H1 (cell line): ENCODE data around the gene DOC2A. TPM values are rescaled to one million over a fixed set of nuclear protein-coding genes. Genes with fewer than 3 reads are reported as not detected.

Experiments used
- CTCF ChIA-PET: fragments of 300-600 bp; sonication (Branson Sonifier 250); formaldehyde crosslinking; loops from one replicate; lab custom pipeline; 2021; ENCODE audit not compliant: partially characterized antibody; lab: Charles Lee
- POLR2A ChIA-PET: fragments of 300-600 bp; sonication (Branson Sonifier 250); formaldehyde crosslinking; loops from one replicate; lab custom pipeline; 2021; ENCODE audit warnings: inconsistent platforms; ENCODE audit not compliant: partially characterized antibody; lab: Charles Lee
- DNase-seq, 2 experiments: peaks; one replicate each; pipeline versions ENCODE4 v3.0.0 to v3.0.0-alpha.2; 2010 to 2022; ENCODE audit warnings: low spot score in 2 of 2, low read depth in 1 of 2, mixed read lengths in 1 of 2
- FAIRE-seq: peaks from 2 replicates; lab custom pipeline; 2011; peaks lifted over from hg19 to GRCh38; lab: Jason Lieb, UNC
- H2AFZ ChIP-seq: 2 replicates; pipeline ENCODE4 v1.8.1; 2012; ENCODE audit warnings: low read length, inconsistent platforms
- H2AK5ac ChIP-seq: 2 replicates; pipeline ENCODE4 v1.6.1; 2013; ENCODE audit warnings: low read depth, low read length
- H2BK120ac ChIP-seq: replicated peaks from 2 replicates; pipeline ENCODE3; 2013; ENCODE audit warnings: low read depth, low read length, inconsistent platforms
- H2BK12ac ChIP-seq: 2 replicates; pipeline ENCODE4 v1.6.1; 2013; ENCODE audit warnings: low read depth, low read length
- H2BK15ac ChIP-seq: 2 replicates; pipeline ENCODE4 v1.6.1; 2013; ENCODE audit warnings: low read length
- H2BK20ac ChIP-seq: 2 replicates; pipeline ENCODE4 v1.6.1; 2013; ENCODE audit warnings: low read length
- H2BK5ac ChIP-seq: 2 replicates; pipeline ENCODE4 v1.6.1; 2013; ENCODE audit warnings: low read depth, low read length
- H3K14ac ChIP-seq: 2 replicates; pipeline ENCODE4 v1.6.1; 2013; ENCODE audit warnings: inconsistent platforms; ENCODE audit not compliant: insufficient read length
- H3K18ac ChIP-seq: 2 replicates; pipeline ENCODE4 v1.6.1; 2013; ENCODE audit warnings: low read length; ENCODE audit errors: extremely low read depth
- H3K23ac ChIP-seq: 2 replicates; pipeline ENCODE4 v1.6.1; 2013; ENCODE audit warnings: inconsistent platforms; ENCODE audit not compliant: insufficient read length
- H3K23me2 ChIP-seq: 2 replicates; pipeline ENCODE4 v1.6.1; 2013; ENCODE audit warnings: low read depth, low read length
- H3K27ac ChIP-seq: 2 replicates; pipeline ENCODE4 v1.6.1; 2011; ENCODE audit warnings: low read depth, low read length, inconsistent platforms
- H3K27me3 ChIP-seq, 4 experiments: replicated peaks in 1 of 4; 1 replicate in 1 of 4; 2 replicates in 3 of 4; pipeline versions ENCODE4 v1.6.1 to v1.8.1; 2011 to 2013; ENCODE audit warnings: low read length in 3 of 4, mild to moderate bottlenecking in 3 of 4, inconsistent platforms in 2 of 4, mixed read lengths in 2 of 4, moderate library complexity in 1 of 4; ENCODE audit not compliant: control insufficient read depth in 3 of 4, insufficient read depth in 3 of 4; ENCODE audit errors: extremely low read depth in 1 of 4
- H3K36me3 ChIP-seq, 4 experiments: 2 replicates each; pipeline versions ENCODE4 v1.6.1 to v1.8.1; 2011 to 2013; ENCODE audit warnings: mild to moderate bottlenecking in 4 of 4, low read length in 3 of 4, moderate library complexity in 2 of 4, control low read depth in 1 of 4, inconsistent platforms in 1 of 4; ENCODE audit not compliant: insufficient read depth in 4 of 4, control insufficient read depth in 2 of 4
- H3K4ac ChIP-seq: replicated peaks from 2 replicates; pipeline ENCODE3; 2013; ENCODE audit warnings: low read length, low read depth, mixed read lengths, inconsistent platforms; ENCODE audit not compliant: insufficient read length
- H3K4me1 ChIP-seq, 4 experiments: replicated peaks in 1 of 4; 1 replicate in 1 of 4; 2 replicates in 3 of 4; pipeline versions ENCODE4 v1.6.1 to v1.8.1; 2011 to 2013; ENCODE audit warnings: low read length in 3 of 4, inconsistent platforms in 2 of 4, mixed read lengths in 1 of 4; ENCODE audit not compliant: insufficient read depth in 4 of 4, control insufficient read depth in 3 of 4
- H3K4me2 ChIP-seq, 2 experiments: 2 replicates each; pipeline versions ENCODE4 v1.6.1 to v1.8.1; 2011 to 2013; ENCODE audit warnings: low read depth in 2 of 2, low read length in 2 of 2, control low read depth in 1 of 2, inconsistent platforms in 1 of 2, mild to moderate bottlenecking in 1 of 2; ENCODE audit not compliant: insufficient read depth in 1 of 2
- H3K4me3 ChIP-seq, 4 experiments: fragments of 200-600, 300-600 bp in 1 of 4; sonication (generic), shearing (Covaris generic), sonication (Bioruptor Twin) in 1 of 4; 2 replicates each; pipeline versions ENCODE4 v1.5.1 to v1.8.1; 2011 to 2016; ENCODE audit warnings: low read length in 4 of 4, low read depth in 3 of 4, control low read depth in 2 of 4, inconsistent platforms in 2 of 4, mild to moderate bottlenecking in 2 of 4, mixed read lengths in 1 of 4, moderate library complexity in 1 of 4; ENCODE audit not compliant: insufficient read depth in 2 of 4; ENCODE audit errors: extremely low read depth in 1 of 4
- H3K56ac ChIP-seq: replicated peaks from 2 replicates; pipeline ENCODE3; 2013; ENCODE audit warnings: low read depth, mild to moderate bottlenecking, mixed read lengths, low read length, inconsistent platforms; ENCODE audit not compliant: insufficient read length
- H3K79me1 ChIP-seq: 2 replicates; pipeline ENCODE4 v1.6.1; 2013; ENCODE audit warnings: low read depth, low read length, control low read depth
- H3K79me2 ChIP-seq, 2 experiments: 2 replicates each; pipeline versions ENCODE4 v1.6.1 to v1.8.1; 2012 to 2013; ENCODE audit warnings: low read length in 2 of 2, mild to moderate bottlenecking in 2 of 2, inconsistent platforms in 1 of 2; ENCODE audit not compliant: insufficient read depth in 2 of 2, control insufficient read depth in 1 of 2
- H3K9ac ChIP-seq, 4 experiments: replicated peaks in 1 of 4; 1 replicate in 1 of 4; 2 replicates in 3 of 4; pipeline versions ENCODE4 v1.6.1 to v1.8.1; 2011 to 2013; ENCODE audit warnings: low read depth in 3 of 4, low read length in 3 of 4, control low read depth in 2 of 4, mild to moderate bottlenecking in 2 of 4, moderate library complexity in 2 of 4, inconsistent platforms in 1 of 4; ENCODE audit errors: extremely low read depth in 1 of 4
- H3K9me3 ChIP-seq, 2 experiments: 2 replicates each; pipeline versions ENCODE4 v1.6.1 to v1.8.1; 2012 to 2013; ENCODE audit warnings: mild to moderate bottlenecking in 2 of 2, moderate library complexity in 2 of 2, control low read depth in 1 of 2, inconsistent platforms in 1 of 2, low read depth in 1 of 2, low read length in 1 of 2, mixed read lengths in 1 of 2; ENCODE audit not compliant: insufficient read depth in 2 of 2
- H4K20me1 ChIP-seq, 2 experiments: replicated peaks in 1 of 2; 2 replicates each; pipeline versions ENCODE3 to v1.8.1; 2011 to 2013; ENCODE audit warnings: inconsistent platforms in 2 of 2, low read length in 2 of 2, mild to moderate bottlenecking in 1 of 2; ENCODE audit not compliant: insufficient read depth in 2 of 2, control insufficient read depth in 1 of 2
- H4K5ac ChIP-seq: 2 replicates; pipeline ENCODE4 v1.6.1; 2013; ENCODE audit warnings: low read length, low read depth, mixed read lengths, inconsistent platforms; ENCODE audit not compliant: insufficient read length
- H4K8ac ChIP-seq: 2 replicates; pipeline ENCODE4 v1.8.0; 2013; ENCODE audit warnings: mild to moderate bottlenecking, moderate library complexity, low read length, inconsistent platforms; ENCODE audit not compliant: insufficient read depth; ENCODE audit errors: extremely low read depth
- H4K91ac ChIP-seq: replicated peaks from 2 replicates; pipeline ENCODE3; 2013; ENCODE audit warnings: low read length, mixed read lengths, inconsistent platforms; ENCODE audit not compliant: insufficient read length
- ASH2L ChIP-seq: fragments of 200-600, 300-600 bp; sonication (generic); IDR thresholded peaks from one replicate; pipeline ENCODE4 v1.7.1; 2017; ENCODE audit warnings: low read length
- BACH1 ChIP-seq: IDR thresholded peaks from 2 replicates; pipeline ENCODE4 v1.6.1; 2012; ENCODE audit warnings: low read length, improper control_type of control experiment
- EZH2 ChIP-seq: fragments of 200-600 bp; sonication (generic); IDR thresholded peaks from 2 replicates; pipeline ENCODE4 v1.7.1; 2012; ENCODE audit warnings: low read depth, mild to moderate bottlenecking, moderate library complexity, low read length, inconsistent platforms; ENCODE audit not compliant: severe bottlenecking
- JUN ChIP-seq: IDR thresholded peaks from 2 replicates; pipeline ENCODE4 v1.6.1; 2011; ENCODE audit warnings: low read depth, mild to moderate bottlenecking, improper control_type of control experiment, low read length
- RBBP5 ChIP-seq: IDR thresholded peaks from 2 replicates; pipeline ENCODE4 v1.7.1; 2012; ENCODE audit warnings: low read depth, mild to moderate bottlenecking, inconsistent platforms, low read length, moderate library complexity, borderline replicate concordance
- RXRA ChIP-seq: IDR thresholded peaks from 2 replicates; pipeline ENCODE4 v1.6.1; 2011; ENCODE audit warnings: low read depth, mild to moderate bottlenecking, low read length, moderate library complexity; ENCODE audit not compliant: insufficient read depth
- SIN3A ChIP-seq, 2 experiments: IDR thresholded peaks in 1 of 2; conservative IDR thresholded peaks in 1 of 2; 2 replicates each; pipeline ENCODE4 v1.6.1; 2011 to 2012; ENCODE audit warnings: low read length in 2 of 2, improper control_type of control experiment in 1 of 2, low read depth in 1 of 2, mild to moderate bottlenecking in 1 of 2
- SP4 ChIP-seq: IDR thresholded peaks from 2 replicates; pipeline ENCODE4 v1.6.1; 2012; ENCODE audit warnings: low read length, inconsistent platforms
- WGBS, 2 experiments: shearing (Covaris generic) in 1 of 2; methylation state at CpG; one replicate each; pipeline versions ENCODE4 v1.1.6 to v1.1.7; 2013 to 2015; ENCODE audit warnings: low lambda C conversion rate in 2 of 2, mixed read lengths in 2 of 2, inconsistent platforms in 1 of 2, low coverage in 1 of 2, missing lambda C conversion rate in 1 of 2; ENCODE audit not compliant: insufficient replicate concordance in 2 of 2, insufficient coverage in 1 of 2, insufficient read length in 1 of 2; ENCODE audit errors: extremely low coverage in 1 of 2, missing lambda C conversion rate in 1 of 2; 5-methylcytosine and 5-hydroxymethylcytosine counted together
- polyA plus RNA-seq, 7 experiments: library from polyadenylated mRNA; depleted of rRNA in 3 of 7; stranded (reverse) in 5 of 7; unstranded in 2 of 7; fragments of >200 nt in 5 of 7; fragments of 200-250 nt in 2 of 7; gene quantifications; 1 replicate in 5 of 7; 2 replicates in 1 of 7; 4 replicates in 1 of 7; pipeline versions ENCODE4 v1.2.1 to v1.2.3, GENCODE V29; 2011 to 2013; ENCODE audit warnings: missing spikeins in 2 of 7, mixed read lengths in 2 of 7
- total RNA-seq: library from RNA; stranded (reverse); fragmentation: NEBNext Ultra II Directional; extraction: Animal tissue kit (Norgen Biotek cat#: 25700); gene quantifications from 2 replicates; pipeline ENCODE4 v1.2.1, GENCODE V29; 2021

Gene DOC2A
- total and polyA plus RNA-seq, 2 of the 8 experiments (the other 6 are each of a cell fraction or from before 2014, with no cell fraction given): 13.9 to 20.7 TPM

- Histone ChIP-seq H3K4me3 (peak within 1 kb of the TSS; percentile 46 to 90 (median 55)), H3K9me3 (no peaks in the 10 kb centered on the region), H2BK12ac (peak within 1 kb of the TSS; percentile 75; the same call in 1 of the 2 replicates), H2BK20ac (peak within 1 kb of the TSS; percentile 99), H3K9ac (peak within 1 kb of the TSS in 3 of 4 experiments; percentile 25 to 58 (median 52); a peak in 3 of 7 replicates), H3K23me2 (peaks cover 10% of the 10 kb centered on the region; the same call in 1 of the 2 replicates), H3K36me3 (peaks cover 0 to 4% (median 0%) of the 10 kb centered on the region in 4 experiments; a peak in 2 of 8 replicates), H3K27ac (no peak within 1 kb of the TSS), H2BK15ac (peak within 1 kb of the TSS; percentile 95; the same call in 1 of the 2 replicates), H2BK5ac (peak within 1 kb of the TSS; percentile 56; the same call in 1 of the 2 replicates), H3K18ac (peak within 1 kb of the TSS; percentile 97), H3K4ac (peak within 1 kb of the TSS; percentile 65), H2BK120ac (no peak within 1 kb of the TSS), H3K4me1 (peaks cover 0 to 26% (median 19%) of the 10 kb centered on the region in 4 experiments; a peak in 6 of 7 replicates), H4K8ac (peak within 1 kb of the TSS; percentile 78), H4K5ac (peak within 1 kb of the TSS; percentile 81), H2AK5ac (no peak within 1 kb of the TSS; the same call in 1 of the 2 replicates), H4K91ac (peak within 1 kb of the TSS; percentile 52), H2AFZ (peak within 1 kb of the TSS; percentile 50; the same call in 1 of the 2 replicates), H3K79me1 (peaks cover 5% of the 10 kb centered on the region; the same call in 1 of the 2 replicates), H3K23ac (no peak within 1 kb of the TSS), H3K4me2 (peak within 1 kb of the TSS; percentile 84 to 96), H3K79me2 (no peaks in the 10 kb centered on the region), H3K56ac (no peak within 1 kb of the TSS), H3K14ac (peak within 1 kb of the TSS; percentile 37), H3K27me3 (peaks cover 0 to 14% (median 5%) of the 10 kb centered on the region in 4 experiments; a peak in 2 of 7 replicates), H4K20me1 (peaks cover 12 to 16% of the 10 kb centered on the region in 2 experiments)
- CTCF ChIA-PET: interaction anchor here (0.6 to 3.0 kb wide), 34 partner anchors 8 to 1057 kb away, joined by 3 to 23 read pairs (median 8); partner anchors contain the start of genes ASPHD1, C16orf92, KCTD13 and PAGR1
- FAIRE-seq: no peak
- POLR2A ChIA-PET: interaction anchor here (0.6 to 4.2 kb wide), 20 partner anchors 10 to 331 kb away, joined by 3 to 25 read pairs (median 4); partner anchors contain the start of genes ALDOA, ASPHD1, DOC2A and KIF22
- WGBS, 2 experiments: no CpG with 5 or more reads among the region's 27 CpGs
- peak in 1 of 2 experiments; percentile 76 for DNase-seq
- TF ChIP-seq SIN3A (conservative IDR thresholded peaks at IDR 0.05 in 1 of 2, IDR thresholded peaks at IDR 0.05 in 1 of 2; ENCODE audit: low read depth in 1 of 2, low read length in 2 of 2) (peak in 1 of 2 experiments; percentile 39; a peak in 1 of 4 replicates), JUN (no peak), SP4 (no peak), EZH2 (no peak), BACH1 (no peak), ASH2L (peak; percentile 53), RXRA (no peak), RBBP5 (no peak)
These were observed 20.1 kb upstream of the DOC2A start, which contains the start of gene TLCD3B for GRCh38 chr16:30030841-30031413. TLCD3B (minus strand) TSS chr16:30031271; CDS start chr16:30030527, 744 bp downstream.
